Measurements from ENCODE around the gene SEMA4A.
"Not testable (repeated sequence)": the region's sequence is repeated elsewhere in the genome, so short reads cannot be mapped to it uniquely, and the experiment has no call there.

The SEMA4A gene

DNA sequence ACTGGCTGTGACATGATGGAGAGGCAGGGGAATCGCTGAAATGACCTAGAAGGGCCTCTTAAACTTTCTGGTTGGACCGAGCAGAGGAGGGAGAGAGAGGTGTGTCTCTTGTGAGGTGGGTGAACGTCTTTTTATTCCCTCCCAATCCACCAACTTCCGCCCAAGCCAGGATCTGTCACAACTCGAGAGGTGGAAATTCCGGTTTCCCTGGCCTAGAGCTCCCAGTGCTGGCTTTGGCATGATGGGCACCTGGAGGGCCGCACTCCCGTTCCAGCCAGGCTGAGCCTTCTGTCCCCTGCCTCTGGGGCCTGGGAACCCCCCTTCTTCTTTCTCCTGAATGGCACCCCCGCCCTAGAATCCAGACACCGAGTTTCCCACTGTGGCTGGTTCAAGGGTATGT, at the start of gene SEMA4A:
SEMA4A (plus strand) TSS at position 224 of the 400 bp plus-strand sequence. CDS start 994 bp downstream, outside the sequence.
- no peak for FAIRE-seq

DNA sequence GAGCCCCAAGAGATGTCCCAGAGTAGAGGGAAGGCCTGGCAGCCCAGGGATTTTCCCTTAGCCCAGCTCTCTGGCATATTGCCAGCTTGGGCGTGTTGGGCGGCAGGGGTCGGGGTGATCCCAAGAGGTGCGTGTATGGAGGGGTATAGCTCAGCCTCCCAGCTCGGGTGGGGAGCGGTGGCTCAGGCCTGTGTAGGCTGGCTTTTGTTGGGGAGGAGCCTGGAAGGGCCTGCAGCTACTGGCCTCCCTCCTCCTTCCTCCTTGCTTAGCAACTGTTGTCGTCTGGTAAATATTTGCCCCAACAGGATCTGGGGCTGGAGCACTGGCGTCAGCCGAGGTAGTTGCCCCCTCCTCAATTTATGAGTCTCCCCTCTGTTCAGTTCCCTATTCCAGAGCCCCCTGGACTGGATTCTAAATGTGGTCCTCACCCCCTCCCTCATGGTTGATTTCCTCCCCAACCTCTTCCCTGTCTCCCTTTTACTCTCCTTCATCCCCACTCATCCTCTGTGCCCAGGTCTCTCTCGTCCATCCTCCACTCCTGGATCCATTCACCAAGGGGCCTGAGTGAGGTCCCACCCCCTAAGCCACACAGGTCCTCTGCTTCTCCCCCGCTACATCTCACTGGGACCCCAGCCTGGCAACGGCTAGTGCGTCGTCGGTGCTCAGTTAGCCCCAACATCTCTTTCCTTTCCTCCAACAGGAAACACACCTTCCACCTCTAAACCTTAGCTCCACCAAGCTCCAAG, 49.1 kb upstream of the SEMA4A start:
- peak; percentile 75 for FAIRE-seq

DNA sequence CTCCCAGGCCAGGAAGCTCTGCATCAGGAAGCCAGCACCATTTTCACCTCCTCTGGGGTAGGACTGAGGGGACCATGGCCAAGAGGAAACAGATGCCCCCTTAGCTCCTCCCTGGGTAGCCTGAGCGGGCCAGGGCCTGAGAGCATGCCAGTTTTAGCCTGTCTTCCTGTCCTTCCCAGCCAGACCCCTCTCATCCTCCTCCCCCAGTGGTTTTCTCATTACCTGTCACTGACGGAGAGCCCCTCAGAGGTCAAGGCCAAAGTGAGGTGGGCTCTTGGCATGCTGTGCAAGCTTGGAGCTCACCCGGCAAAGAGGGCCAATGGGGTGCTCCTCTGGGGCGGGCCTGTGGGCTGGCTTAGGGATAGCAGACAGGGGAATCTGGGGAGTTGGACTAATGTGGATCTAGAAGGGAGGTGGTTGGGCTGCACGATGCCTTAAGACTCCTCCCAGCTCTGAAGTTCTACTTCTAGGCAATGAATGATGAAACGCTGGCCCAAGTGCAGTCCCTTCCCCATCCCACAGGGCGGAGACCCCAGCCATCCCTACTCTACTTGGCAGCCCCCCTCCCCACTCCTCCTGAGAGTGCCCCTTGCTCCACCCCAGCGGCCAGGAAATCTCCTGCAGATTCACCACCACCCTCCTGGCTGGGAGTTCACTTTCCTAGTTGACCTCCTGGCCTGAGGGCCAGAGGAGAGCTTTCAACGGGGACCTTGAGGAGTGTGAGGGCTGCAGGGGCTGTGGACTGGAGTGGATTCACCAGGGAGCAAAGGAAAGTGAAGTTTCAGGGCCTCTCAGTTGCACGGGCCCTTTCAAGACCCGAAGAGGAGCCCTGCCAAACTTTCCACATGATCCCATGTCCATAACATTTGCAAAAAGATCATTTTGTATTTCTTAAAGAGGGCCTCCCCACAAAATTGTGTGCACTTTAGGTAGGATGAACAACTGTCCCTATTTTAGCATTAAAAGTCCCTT, 48.2 kb upstream of the SEMA4A start:
- FAIRE-seq, result peak; percentile 94

DNA sequence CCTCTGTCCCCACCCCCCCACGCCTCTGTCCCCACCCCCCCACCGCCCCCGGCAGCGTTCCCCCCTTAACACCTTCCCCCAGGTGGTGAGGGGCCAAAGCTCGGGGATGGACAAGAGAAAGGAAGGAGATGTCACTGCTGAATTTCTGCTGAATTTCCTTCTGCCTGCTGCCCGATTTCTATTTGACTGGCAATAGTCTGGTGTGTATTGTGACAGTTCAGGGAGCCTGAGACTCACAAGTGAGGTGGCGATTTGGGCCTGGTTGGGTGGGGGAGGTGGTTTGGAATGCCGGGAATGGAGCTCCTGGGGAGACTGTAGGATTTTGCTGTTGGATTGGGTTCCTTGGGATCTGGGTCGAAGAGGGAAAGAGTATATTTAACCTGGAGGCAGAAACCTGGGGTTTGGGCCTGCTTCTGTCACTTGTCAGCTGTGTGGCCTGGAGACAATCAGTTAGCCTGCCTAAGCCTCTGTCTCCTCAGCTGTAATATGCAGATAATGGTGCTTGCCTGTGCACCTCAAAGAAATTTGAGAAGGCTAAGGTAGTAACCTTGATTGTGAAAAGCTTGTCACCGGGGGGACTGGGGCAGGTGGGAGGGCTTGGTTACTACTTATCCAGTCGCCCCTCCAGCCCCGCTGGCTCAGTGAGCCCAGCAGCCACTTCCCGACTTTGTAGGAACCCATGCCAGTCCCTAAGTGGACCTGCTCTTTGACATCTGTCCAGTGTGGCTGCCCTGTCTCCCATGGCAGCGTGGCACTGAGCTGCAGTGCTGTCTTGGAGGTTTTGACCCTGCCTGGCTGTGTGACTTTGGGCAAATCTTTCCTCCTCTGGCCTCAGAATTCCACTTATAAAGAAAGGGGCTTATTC, 46.5 kb upstream of the SEMA4A start:
- no peak for FAIRE-seq

DNA sequence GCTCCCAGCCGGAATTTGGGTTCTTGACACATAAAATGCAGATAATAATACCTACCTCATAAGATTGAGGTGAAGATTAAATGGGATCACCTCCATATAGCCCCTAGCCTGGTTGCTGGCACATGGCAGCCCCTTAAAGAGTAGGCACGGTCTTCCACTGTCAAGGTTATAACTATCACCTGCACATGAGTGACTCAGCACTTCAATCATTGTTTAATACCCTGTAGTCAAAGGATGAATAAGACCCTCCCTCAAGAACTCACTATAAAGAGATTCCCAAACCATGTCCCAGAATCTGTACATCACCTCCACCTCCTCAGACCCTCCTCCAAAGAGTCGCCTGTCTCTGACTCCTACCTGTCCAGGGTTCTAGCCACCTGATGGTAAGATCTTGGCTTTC, 45.3 kb upstream of the SEMA4A start:
- no peak for FAIRE-seq

DNA sequence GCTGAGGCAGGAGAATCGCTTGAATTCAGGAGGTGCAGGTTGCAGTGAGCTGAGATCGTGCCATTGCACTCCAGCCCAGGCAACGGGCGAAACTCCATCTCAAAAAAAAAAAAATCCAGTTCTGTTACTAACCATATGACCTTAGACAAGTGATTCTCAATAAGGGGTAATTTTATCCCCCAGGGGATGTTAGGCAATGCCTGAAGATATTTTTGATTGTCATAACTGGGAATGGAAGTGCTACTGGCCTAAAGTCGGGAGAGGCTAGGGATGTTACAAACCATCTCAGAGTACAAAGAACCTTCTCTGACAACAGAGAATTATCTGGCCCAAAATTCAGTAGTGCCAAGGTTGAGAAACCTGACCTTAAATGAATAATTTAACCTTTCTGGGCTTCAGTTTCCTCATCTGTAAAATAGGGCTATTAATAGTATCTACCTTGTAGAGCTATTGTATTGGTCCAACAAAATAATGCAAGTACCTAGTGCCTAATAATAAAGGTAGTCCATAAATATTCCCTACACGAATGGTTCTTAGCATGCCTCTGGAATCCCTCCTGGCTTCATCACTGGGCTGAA, 44.6 kb upstream of the SEMA4A start:
- no peak for FAIRE-seq

- FAIRE-seq, result no peak
Measured at GRCh38 chr1:156110252-156110651, 43.1 kb upstream of the SEMA4A start.

GRCh38 chr1:156111355-156111962, 41.9 kb upstream of the SEMA4A start:
- no peak for FAIRE-seq

GRCh38 chr1:156112276-156113137, 40.9 kb upstream of the SEMA4A start:
- FAIRE-seq, result no peak

GRCh38 chr1:156113282-156113950, 40.0 kb upstream of the SEMA4A start:
- FAIRE-seq, result no peak

GRCh38 chr1:156114101-156114918, 39.1 kb upstream of the SEMA4A start, which contains the start of gene LMNA:
TSS of gene LMNA (plus strand) at chr1:156114711. CDS start at chr1:156114919, 208 bp downstream.
- peak; percentile 73 for FAIRE-seq

- FAIRE-seq, result no peak
Measured at GRCh38 chr1:156114919-156115513, 38.4 kb upstream of the SEMA4A start.

DNA sequence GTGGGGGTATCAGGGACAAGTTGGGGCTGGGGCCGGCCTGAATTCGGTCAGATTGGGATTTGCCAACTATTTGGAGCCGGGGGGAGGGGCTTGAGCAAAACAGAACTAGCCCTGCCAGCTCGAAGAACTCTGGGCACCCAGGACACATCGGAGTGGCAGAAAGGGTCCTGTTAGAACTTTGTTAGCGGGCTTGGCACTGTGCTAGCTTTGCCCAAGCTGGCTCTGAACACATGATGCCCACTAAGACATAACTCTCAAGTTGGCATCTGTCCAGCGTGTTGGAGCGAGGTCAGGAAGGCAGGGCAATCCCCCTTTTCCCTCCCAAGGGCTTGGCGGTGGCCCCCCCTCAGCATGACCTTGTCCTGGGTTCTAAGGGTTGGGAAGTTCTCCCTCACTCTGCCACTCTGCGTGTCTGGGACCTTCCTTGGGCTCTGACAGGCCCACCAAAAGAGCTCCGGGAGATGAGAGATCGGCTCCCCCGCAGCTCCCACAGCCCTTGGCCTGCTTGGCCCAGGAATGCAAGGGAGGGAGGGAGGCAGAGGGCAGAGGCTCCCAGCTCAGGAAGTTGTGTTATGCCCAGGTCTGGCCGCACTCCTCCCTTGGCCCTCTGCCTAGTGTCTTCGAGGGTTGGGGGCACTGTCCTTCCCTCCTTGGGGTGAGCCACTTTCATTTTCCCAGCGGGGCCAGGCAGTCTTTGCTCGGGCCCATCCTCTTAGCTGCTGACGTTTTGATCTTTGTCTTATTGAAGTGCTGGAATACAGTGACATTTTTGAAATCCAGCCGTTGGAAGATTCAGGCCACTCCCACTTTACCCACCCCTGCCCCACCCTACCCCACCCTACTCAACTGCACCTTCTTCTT, 37.6 kb upstream of the SEMA4A start:
- FAIRE-seq, result no peak

- FAIRE-seq, result not testable (repeated sequence)
Measured at GRCh38 chr1:156116731-156117130, 36.7 kb upstream of the SEMA4A start.

DNA sequence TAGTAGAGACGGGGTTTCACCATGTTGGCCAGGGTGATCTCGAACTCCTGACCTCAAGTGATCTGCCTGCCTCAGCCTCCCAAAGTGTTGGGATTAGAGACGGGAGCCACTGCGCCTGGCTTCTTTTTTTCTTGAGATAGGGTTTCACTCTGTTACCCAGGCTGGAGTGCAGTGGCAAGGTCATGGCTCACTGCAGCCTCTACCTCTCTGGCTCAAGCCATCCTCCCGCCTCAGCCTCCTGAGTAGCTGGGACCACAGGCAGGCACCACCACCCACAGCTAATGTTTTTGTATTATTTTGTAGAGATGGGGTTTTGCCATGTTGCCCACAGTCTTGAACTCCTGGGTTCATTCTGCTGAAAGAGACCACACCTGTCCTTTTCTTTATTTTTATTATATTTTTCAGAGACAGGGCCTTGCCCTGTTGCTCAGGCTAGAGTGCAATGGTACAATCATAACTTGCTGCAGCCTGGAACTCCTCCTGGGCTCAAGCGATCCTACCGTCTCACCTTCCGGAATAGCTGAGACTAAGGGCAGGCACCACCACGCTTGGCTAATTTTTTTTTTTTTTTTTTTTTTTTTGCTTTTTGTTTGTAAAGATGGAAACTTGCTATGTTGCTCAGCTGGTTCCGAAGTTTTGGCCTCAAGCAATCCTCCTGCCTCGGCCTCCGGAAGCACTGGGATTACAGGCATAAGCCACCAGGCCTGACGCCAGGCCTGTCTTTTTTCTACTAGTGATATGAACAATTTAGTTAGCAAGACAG, 35.8 kb upstream of the SEMA4A start:
- FAIRE-seq, result no peak

DNA sequence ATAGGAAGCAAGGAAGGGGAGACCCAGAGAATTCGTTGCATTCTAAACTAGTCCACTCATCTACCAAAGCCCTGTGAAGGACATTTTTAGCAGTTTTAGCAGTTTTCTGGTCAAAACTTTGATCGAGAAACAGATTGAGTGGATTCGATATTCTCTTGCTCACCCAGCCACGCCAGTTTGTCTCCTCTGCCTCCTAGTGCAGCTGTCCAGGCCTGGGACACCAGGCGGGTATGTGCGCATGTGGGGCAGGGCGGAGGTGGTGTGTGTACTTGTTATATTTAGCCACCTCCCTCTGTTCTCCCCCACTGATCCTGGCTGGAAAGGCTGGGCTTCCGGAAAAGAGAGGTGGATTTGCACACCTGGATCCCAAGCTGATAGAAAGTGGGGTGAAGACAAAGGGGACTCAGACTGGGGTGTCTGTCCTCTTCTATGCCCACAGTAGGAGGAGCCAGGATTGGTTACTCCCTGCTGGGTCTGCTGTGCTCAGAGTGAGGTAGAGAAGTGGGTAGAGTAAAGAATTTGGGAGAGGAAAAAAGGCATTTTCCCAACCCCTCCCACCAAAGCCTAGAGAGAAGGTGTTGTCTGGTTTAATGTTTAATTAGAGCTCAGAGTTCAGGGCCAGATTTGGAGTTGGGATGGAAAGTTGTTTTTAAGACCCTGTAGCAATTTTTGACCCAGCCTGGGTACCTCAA, 35.1 kb upstream of the SEMA4A start:
- FAIRE-seq, result no peak
